PC-3 (cell line): Measurements from ENCODE around the gene BMP8B. TPM values are rescaled to one million over a fixed set of nuclear protein-coding genes. Genes with fewer than 3 reads are reported as not detected.

Source experiments
- ATAC-seq: fragments of 200-7000 bp; cut with Tn5 transposase; 2 replicates; pipeline ENCODE4 v1.9.1; 2020; ENCODE audit warnings: mild to moderate bottlenecking, moderate library complexity
- BruUV-seq: library from RNA; stranded (reverse); fragments of 400-500 nt; replicated peaks from 2 replicates; lab custom pipeline; 2021; lab: Mats Ljungman, UMichigan
- CTCF ChIA-PET: fragments of 300-600 bp; sonication (Branson Sonifier 250); formaldehyde crosslinking; loops from one replicate; lab custom pipeline; 2022; ENCODE audit warnings: antibody characterized with exemption; lab: Charles Lee
- POLR2A ChIA-PET: fragments of 300-600 bp; sonication (Branson Sonifier 250); formaldehyde crosslinking; loops from one replicate; lab custom pipeline; 2022; ENCODE audit warnings: antibody characterized with exemption; ENCODE audit not compliant: unreplicated experiment; lab: Charles Lee
- DNase-seq: peaks from one replicate; pipeline ENCODE4 v3.0.0-alpha.2; 2015
- H2AFZ ChIP-seq: fragments of 300-600 bp; sonication (generic); 2 replicates; pipeline ENCODE4 v1.6.0; 2016; ENCODE audit warnings: antibody characterized with exemption, low read length
- H3F3A ChIP-seq: fragments of 300-600 bp; sonication (generic); one replicate; pipeline ENCODE4 v1.6.0; 2017; ENCODE audit warnings: antibody characterized with exemption, low read length, control low read depth, mild to moderate bottlenecking; ENCODE audit not compliant: unreplicated experiment
- H3K27ac ChIP-seq: fragments of 300-600 bp; sonication (generic); 2 replicates; pipeline ENCODE4 v1.5.1; 2016; ENCODE audit warnings: mild to moderate bottlenecking, low read length
- H3K27me3 ChIP-seq: fragments of 300-600 bp; sonication (generic); 2 replicates; pipeline ENCODE4 v1.6.1; 2016; ENCODE audit warnings: low read length, mixed read lengths
- H3K36me3 ChIP-seq: fragments of 300-600 bp; sonication (generic); 2 replicates; pipeline ENCODE4 v1.6.1; 2016; ENCODE audit warnings: low read depth, mixed run types, low read length, mixed read lengths
- H3K4me1 ChIP-seq: fragments of 300-600 bp; sonication (generic); 2 replicates; pipeline ENCODE4 v1.5.1; 2016; ENCODE audit warnings: low read length; ENCODE audit not compliant: insufficient read depth
- H3K4me2 ChIP-seq: fragments of 300-600 bp; sonication (generic); 2 replicates; pipeline ENCODE4 v1.6.0; 2016; ENCODE audit warnings: low read length
- H3K4me3 ChIP-seq: fragments of 300-600 bp; sonication (generic); 2 replicates; pipeline ENCODE4 v1.5.1; 2016; ENCODE audit warnings: mild to moderate bottlenecking, low read length, mixed read lengths
- H3K79me2 ChIP-seq: fragments of 300-600 bp; sonication (generic); 2 replicates; pipeline ENCODE4 v1.6.1; 2017; ENCODE audit warnings: low read length, mixed read lengths
- H3K9ac ChIP-seq: fragments of 300-600 bp; sonication (generic); 2 replicates; pipeline ENCODE4 v1.6.0; 2016; ENCODE audit warnings: mild to moderate bottlenecking, low read length
- H3K9me2 ChIP-seq: fragments of 300-600 bp; sonication (generic); replicated peaks from 2 replicates; pipeline ENCODE4 v1.6.1; 2016; ENCODE audit warnings: mixed run types, low read length, mixed read lengths
- H3K9me3 ChIP-seq: fragments of 300-600 bp; sonication (generic); 2 replicates; pipeline ENCODE4 v1.6.1; 2016; ENCODE audit warnings: low read length, mixed read lengths
- H4K20me1 ChIP-seq: fragments of 300-600 bp; sonication (generic); 2 replicates; pipeline ENCODE4 v1.6.1; 2016; ENCODE audit warnings: low read length, mixed read lengths
- EZH2 ChIP-seq: fragments of 300-600 bp; sonication (generic); IDR thresholded peaks from one replicate; pipeline ENCODE4 v1.6.1; 2017; ENCODE audit warnings: antibody characterized with exemption, mild to moderate bottlenecking, low read length; ENCODE audit not compliant: unreplicated experiment
- EZH2phosphoT487 ChIP-seq: fragments of 300-600 bp; sonication (generic); IDR thresholded peaks from 2 replicates; pipeline ENCODE4 v1.6.1; 2018; ENCODE audit warnings: mild to moderate bottlenecking, antibody characterized with exemption, low read length, borderline replicate concordance
- intact Hi-C: fragments of 100-400 bp; cut with micrococcal nuclease; formaldehyde crosslinking; loops from 2 replicates; pipeline ENCODE4 v1.9.0; 2023
- total RNA-seq: library from RNA; depleted of rRNA; stranded (reverse); fragments of >200 nt; gene quantifications from 2 replicates; pipeline ENCODE4 v1.2.3, GENCODE V29; 2014
- TF ChIP-seq, protein P1 (sequence below): fragments of 300-600 bp; sonication (generic); conservative IDR thresholded peaks from 2 replicates; pipeline ENCODE4 v1.5.1; 2017; ENCODE audit warnings: antibody characterized with exemption, low read depth, mild to moderate bottlenecking, low read length

Gene BMP8B
- total RNA-seq, 1 experiment from 2014 or later = 3.3 TPM

GRCh38 chr1:39802496-39803260, 14.0 kb upstream of the BMP8B start:
- ChIA-PET POLR2A (interaction anchor here (0.8 kb wide), 1 partner anchor 60 kb away, joined by 3 read pairs; no protein-coding TSS in a partner anchor), CTCF (no interaction called here)
- Histone ChIP-seq H3K9me3 (no peaks in the 10 kb centered on the region), H3K36me3 (no peaks in the 10 kb centered on the region), H3K9ac (no peak overlapping the region), H3K79me2 (no peaks in the 10 kb centered on the region), H2AFZ (no peak overlapping the region), H3F3A (no peaks in the 10 kb centered on the region), H3K4me1 (peaks cover 16% of the 10 kb centered on the region), H3K27me3 (no peaks in the 10 kb centered on the region), H3K27ac (no peak overlapping the region), H4K20me1 (no peaks in the 10 kb centered on the region), H3K4me3 (no peak overlapping the region), H3K9me2 (no peaks in the 10 kb centered on the region), H3K4me2 (no peak overlapping the region)
- ATAC-seq = no peak
- intact Hi-C loops = no loop called here
- no peak for DNase-seq
- TF ChIP-seq, protein P1, sequence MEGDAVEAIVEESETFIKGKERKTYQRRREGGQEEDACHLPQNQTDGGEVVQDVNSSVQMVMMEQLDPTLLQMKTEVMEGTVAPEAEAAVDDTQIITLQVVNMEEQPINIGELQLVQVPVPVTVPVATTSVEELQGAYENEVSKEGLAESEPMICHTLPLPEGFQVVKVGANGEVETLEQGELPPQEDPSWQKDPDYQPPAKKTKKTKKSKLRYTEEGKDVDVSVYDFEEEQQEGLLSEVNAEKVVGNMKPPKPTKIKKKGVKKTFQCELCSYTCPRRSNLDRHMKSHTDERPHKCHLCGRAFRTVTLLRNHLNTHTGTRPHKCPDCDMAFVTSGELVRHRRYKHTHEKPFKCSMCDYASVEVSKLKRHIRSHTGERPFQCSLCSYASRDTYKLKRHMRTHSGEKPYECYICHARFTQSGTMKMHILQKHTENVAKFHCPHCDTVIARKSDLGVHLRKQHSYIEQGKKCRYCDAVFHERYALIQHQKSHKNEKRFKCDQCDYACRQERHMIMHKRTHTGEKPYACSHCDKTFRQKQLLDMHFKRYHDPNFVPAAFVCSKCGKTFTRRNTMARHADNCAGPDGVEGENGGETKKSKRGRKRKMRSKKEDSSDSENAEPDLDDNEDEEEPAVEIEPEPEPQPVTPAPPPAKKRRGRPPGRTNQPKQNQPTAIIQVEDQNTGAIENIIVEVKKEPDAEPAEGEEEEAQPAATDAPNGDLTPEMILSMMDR = no peak
- no peak for TF ChIP-seq EZH2phosphoT487
- TF ChIP-seq EZH2 = no peak
- BruUV-seq = no TSS peak

GRCh38 chr1:39800471-39800835, 11.8 kb upstream of the BMP8B start:
- DNase-seq = no peak

More at GRCh38 chr1:39800471-39800835, 11.8 kb upstream of the BMP8B start:
- Histone ChIP-seq H3K4me3 (no peak overlapping the region), H3K27ac (no peak overlapping the region), H3F3A (no peaks in the 10 kb centered on the region), H3K4me1 (peaks cover 16% of the 10 kb centered on the region), H3K9ac (no peak overlapping the region), H3K4me2 (no peak overlapping the region), H4K20me1 (no peaks in the 10 kb centered on the region), H2AFZ (no peak overlapping the region), H3K27me3 (no peaks in the 10 kb centered on the region), H3K9me2 (no peaks in the 10 kb centered on the region), H3K79me2 (no peaks in the 10 kb centered on the region), H3K9me3 (no peaks in the 10 kb centered on the region), H3K36me3 (no peaks in the 10 kb centered on the region)
- CTCF ChIA-PET = interaction anchor here (1.1 kb wide), 1 partner anchor 119 kb away, joined by 5 read pairs; no protein-coding TSS in a partner anchor
- no peak for TF ChIP-seq EZH2
- no peak for TF ChIP-seq EZH2phosphoT487
- TF ChIP-seq, protein P1 = no peak
- ATAC-seq = no peak
- intact Hi-C loops = no loop called here
- BruUV-seq = no TSS peak
- POLR2A ChIA-PET = interaction anchor here (0.6 to 0.7 kb wide), 2 partner anchors 59 to 279 kb away, joined by 3 to 5 read pairs; no protein-coding TSS in a partner anchor
